ENCODE results near the gene CPSF4L. TPM values are rescaled to one million over a fixed set of nuclear protein-coding genes. Genes with fewer than 3 reads are reported as not detected.

The CPSF4L gene
- total and polyA plus RNA-seq, 8 donors = 0.20 to 0.73 (median 0.33) TPM; not detected in 2

DNA sequence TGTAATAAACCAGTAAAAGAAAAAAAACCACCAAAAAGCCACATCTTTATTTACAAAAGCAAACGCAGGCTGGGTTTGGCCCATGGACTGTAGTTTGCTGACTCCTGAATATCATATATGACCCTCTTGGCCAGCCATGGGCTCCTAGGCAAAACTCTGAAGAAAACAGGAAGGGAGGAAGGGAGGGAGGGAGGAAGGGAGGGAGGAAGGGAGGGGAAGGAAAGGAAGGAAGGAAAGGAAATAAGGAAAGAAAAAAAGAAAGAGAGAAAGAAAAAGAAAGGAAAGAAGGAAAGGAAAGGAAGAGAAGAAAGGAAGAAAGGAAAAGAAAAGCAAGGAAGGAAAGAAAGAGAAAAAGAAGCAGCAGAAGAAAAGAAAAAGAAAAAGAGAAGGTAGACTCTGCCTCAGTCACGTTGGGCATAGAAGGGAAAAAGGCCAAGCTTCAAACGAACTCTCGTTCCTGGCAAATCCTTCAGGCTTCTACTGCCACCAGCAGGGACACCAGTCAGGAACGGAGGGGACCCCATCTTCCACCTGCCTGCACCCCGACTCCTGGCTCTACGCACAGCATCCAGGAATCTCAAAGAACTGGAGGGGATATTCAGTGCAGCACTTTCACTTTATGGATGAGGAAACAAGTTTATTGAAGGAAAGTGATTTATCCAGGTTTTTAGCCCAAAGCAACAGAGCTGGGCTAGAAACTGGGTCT, 28.0 kb upstream of the CPSF4L start:
- Histone ChIP-seq H3K27me3 (no peaks in the 10 kb centered on the region), H3K36me3 (peaks cover 0 to 20% of the 10 kb centered on the region in 2 donors), H3K4me3 (no peak overlapping the region), H3K27ac (peak overlapping the region in 1 of 2 donors; percentile 82), H3K4me1 (peaks cover 23 to 83% of the 10 kb centered on the region in 2 donors), H3K9me3 (no peaks in the 10 kb centered on the region)
- TF ChIP-seq, protein P1, sequence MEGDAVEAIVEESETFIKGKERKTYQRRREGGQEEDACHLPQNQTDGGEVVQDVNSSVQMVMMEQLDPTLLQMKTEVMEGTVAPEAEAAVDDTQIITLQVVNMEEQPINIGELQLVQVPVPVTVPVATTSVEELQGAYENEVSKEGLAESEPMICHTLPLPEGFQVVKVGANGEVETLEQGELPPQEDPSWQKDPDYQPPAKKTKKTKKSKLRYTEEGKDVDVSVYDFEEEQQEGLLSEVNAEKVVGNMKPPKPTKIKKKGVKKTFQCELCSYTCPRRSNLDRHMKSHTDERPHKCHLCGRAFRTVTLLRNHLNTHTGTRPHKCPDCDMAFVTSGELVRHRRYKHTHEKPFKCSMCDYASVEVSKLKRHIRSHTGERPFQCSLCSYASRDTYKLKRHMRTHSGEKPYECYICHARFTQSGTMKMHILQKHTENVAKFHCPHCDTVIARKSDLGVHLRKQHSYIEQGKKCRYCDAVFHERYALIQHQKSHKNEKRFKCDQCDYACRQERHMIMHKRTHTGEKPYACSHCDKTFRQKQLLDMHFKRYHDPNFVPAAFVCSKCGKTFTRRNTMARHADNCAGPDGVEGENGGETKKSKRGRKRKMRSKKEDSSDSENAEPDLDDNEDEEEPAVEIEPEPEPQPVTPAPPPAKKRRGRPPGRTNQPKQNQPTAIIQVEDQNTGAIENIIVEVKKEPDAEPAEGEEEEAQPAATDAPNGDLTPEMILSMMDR (IDR thresholded peaks at IDR 0.05) = no peak
- intact Hi-C loops (cut with DNase I) = no loop called here
- DNase-seq (no peak), ATAC-seq (no peak)

- Histone ChIP-seq H3K36me3 (peaks cover 0 to 30% of the 10 kb centered on the region in 2 donors), H3K27ac (peak overlapping the region; percentile 29 to 65), H3K4me1 (peaks cover 23 to 73% of the 10 kb centered on the region in 2 donors), H3K4me3 (no peak overlapping the region), H3K9me3 (no peaks in the 10 kb centered on the region), H3K27me3 (no peaks in the 10 kb centered on the region)
- DNase-seq (peak in 2 of 4 donors; percentile 74 to 81), ATAC-seq (peak; percentile 78)
- TF ChIP-seq, protein P1 (IDR thresholded peaks at IDR 0.05) = no peak
- intact Hi-C loops (cut with DNase I) = no loop called here
Observed at GRCh38 chr17:73288534-73289302, 27.0 kb upstream of the CPSF4L start.

DNA sequence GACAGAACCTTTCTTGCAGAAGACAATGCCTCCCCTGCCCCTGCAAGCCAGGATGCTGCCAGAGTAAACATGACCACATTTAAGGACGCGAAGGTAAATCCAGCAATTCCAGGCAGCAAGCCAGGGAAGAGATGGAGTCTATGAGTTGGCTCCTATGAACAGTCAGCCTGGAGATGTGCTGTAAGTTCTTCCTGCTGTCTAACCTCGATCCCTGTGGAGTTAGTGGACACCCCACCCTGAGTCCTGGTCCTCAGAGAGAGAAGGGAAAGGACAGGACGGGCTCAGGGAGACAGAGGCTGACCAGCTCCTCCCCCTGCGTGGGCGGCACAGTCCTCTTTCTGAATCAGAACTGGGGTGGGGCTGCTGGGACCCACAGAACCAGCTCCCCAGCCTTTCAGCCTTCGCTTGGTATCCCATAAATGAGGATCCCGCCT, 25.2 kb upstream of the CPSF4L start:
- no peaks in the 10 kb centered on the region for H3K9me3 ChIP-seq
- H3K36me3 ChIP-seq = peaks cover 0 to 40% of the 10 kb centered on the region in 2 donors
- ATAC-seq (no peak), DNase-seq (peak in 1 of 4 donors; percentile 51)
- intact Hi-C loops (cut with DNase I) = no loop called here
- no peak overlapping the region for H3K4me3 ChIP-seq
- TF ChIP-seq, protein P1 (IDR thresholded peaks at IDR 0.05) = no peak
- no peak overlapping the region for H3K27ac ChIP-seq
- peaks cover 14 to 54% of the 10 kb centered on the region in 2 donors for H3K4me1 ChIP-seq
- H3K27me3 ChIP-seq = no peaks in the 10 kb centered on the region

DNA sequence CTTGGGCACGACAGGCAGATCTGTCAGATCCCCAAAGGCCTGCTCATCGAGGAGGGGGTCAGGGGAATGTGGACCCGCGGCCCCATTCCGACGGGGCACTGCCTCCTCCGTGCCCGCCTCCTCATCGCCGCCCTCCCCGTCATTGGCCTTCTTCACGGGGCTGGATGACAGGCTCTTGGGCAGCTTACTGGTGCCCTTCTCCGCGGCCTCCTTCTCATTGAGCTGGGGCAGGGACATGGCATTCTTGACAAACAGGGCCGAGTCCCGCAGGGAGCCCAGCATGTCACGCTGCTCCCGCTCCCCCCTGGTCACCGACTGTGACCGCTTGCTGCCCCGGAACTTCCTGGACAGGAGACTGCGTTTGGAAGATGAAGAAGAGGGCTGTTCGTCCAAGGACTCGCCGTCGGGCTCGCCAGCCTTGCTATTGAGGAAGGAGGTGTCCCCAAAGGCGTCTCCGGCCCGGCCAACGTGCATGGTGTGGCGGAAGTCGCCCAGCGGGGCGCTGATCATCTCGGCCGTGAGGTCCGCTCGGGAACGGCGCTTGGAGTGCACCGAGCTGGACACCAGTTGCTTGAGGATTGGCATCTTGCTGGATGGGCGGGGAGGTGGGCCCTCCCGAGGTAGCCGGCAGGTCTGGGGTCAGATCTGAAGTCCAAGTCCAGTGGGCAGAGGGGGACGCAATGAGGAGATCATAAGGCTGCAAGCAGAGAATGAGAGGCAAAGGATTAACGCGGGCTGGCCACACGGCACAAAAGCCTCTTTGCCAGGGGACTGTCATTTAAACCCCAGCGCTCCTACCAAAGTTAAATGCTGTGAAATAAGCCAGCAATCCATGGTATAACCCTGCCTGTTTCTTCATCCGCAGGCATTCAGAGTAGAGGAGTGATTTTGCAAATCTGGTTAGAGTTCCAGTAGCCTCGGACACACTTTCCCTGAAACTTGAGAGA, 24.5 kb upstream of the CPSF4L start:
- ATAC-seq (no peak), DNase-seq (peak in 1 of 4 donors; percentile 81)
- TF ChIP-seq, protein P1 (IDR thresholded peaks at IDR 0.05) = no peak
- Histone ChIP-seq H3K27me3 (no peaks in the 10 kb centered on the region), H3K27ac (no peak overlapping the region), H3K4me1 (peaks cover 7 to 47% of the 10 kb centered on the region in 2 donors), H3K9me3 (no peaks in the 10 kb centered on the region), H3K4me3 (no peak overlapping the region), H3K36me3 (peaks cover 0 to 44% of the 10 kb centered on the region in 2 donors)
- intact Hi-C loops (cut with DNase I) = no loop called here
